PFSK-1 (cell line): ENCODE data around the gene DNAH14.

Source experiments
- FOXP2 ChIP-seq: optimal IDR thresholded peaks from 2 replicates; pipeline ENCODE3; 2011; ENCODE audit warnings: borderline replicate concordance, control low read depth, inconsistent platforms; ENCODE audit not compliant: insufficient read depth; ENCODE audit errors: extremely low read length, extremely low read depth
- POLR2AphosphoS5 ChIP-seq: IDR thresholded peaks from 2 replicates; pipeline ENCODE4 v1.6.1; 2012; ENCODE audit warnings: low read depth, mild to moderate bottlenecking, control low read depth, low read length, moderate library complexity
- SIN3A ChIP-seq: IDR thresholded peaks from 2 replicates; pipeline ENCODE4 v1.6.1; 2012; ENCODE audit warnings: mild to moderate bottlenecking, low read length, moderate library complexity, borderline replicate concordance; ENCODE audit not compliant: insufficient read depth
- TAF1 ChIP-seq: IDR thresholded peaks from 2 replicates; pipeline ENCODE4 v1.6.1; 2012; ENCODE audit warnings: low read length, control low read depth, borderline replicate concordance; ENCODE audit not compliant: insufficient read depth
- TF ChIP-seq, protein P1 (sequence below), 2 experiments: IDR thresholded peaks; 2 replicates each; pipeline versions ENCODE4 v1.6.1 to v1.8.0; 2011 to 2012; ENCODE audit warnings: low read depth in 2 of 2, low read length in 2 of 2, control low read depth in 1 of 2, inconsistent platforms in 1 of 2, mild to moderate bottlenecking in 1 of 2, moderate library complexity in 1 of 2; ENCODE audit not compliant: insufficient read depth in 1 of 2

DNAH14 gene

DNA sequence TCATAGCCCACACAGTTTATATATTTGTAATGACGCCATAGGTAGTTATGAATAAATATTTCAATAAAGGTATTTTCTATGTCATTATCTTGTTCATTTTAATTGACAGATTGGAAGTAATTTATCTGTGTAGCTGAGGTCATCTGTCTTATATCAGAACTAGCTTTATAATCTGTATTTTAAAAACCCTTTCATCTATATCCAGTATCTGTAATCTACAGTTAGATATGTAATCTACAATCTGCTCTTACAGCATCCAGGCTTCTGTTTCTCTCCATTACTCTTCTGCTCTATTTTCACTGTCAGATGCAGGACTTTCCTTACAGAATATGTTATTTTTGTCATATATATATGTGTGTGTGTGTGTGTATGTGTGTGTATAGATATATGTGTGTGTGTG, 360.8 kb downstream of the DNAH14 start:
- TF ChIP-seq POLR2AphosphoS5, result no peak
- no peak for TF ChIP-seq TAF1
- no peak for TF ChIP-seq SIN3A
- TF ChIP-seq, protein P1, sequence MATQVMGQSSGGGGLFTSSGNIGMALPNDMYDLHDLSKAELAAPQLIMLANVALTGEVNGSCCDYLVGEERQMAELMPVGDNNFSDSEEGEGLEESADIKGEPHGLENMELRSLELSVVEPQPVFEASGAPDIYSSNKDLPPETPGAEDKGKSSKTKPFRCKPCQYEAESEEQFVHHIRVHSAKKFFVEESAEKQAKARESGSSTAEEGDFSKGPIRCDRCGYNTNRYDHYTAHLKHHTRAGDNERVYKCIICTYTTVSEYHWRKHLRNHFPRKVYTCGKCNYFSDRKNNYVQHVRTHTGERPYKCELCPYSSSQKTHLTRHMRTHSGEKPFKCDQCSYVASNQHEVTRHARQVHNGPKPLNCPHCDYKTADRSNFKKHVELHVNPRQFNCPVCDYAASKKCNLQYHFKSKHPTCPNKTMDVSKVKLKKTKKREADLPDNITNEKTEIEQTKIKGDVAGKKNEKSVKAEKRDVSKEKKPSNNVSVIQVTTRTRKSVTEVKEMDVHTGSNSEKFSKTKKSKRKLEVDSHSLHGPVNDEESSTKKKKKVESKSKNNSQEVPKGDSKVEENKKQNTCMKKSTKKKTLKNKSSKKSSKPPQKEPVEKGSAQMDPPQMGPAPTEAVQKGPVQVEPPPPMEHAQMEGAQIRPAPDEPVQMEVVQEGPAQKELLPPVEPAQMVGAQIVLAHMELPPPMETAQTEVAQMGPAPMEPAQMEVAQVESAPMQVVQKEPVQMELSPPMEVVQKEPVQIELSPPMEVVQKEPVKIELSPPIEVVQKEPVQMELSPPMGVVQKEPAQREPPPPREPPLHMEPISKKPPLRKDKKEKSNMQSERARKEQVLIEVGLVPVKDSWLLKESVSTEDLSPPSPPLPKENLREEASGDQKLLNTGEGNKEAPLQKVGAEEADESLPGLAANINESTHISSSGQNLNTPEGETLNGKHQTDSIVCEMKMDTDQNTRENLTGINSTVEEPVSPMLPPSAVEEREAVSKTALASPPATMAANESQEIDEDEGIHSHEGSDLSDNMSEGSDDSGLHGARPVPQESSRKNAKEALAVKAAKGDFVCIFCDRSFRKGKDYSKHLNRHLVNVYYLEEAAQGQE (IDR thresholded peaks at IDR 0.05; ENCODE audit: insufficient read depth in 1 of 2, low read depth in 2 of 2, low read length in 2 of 2), result no peak
- no peak for TF ChIP-seq FOXP2

DNA sequence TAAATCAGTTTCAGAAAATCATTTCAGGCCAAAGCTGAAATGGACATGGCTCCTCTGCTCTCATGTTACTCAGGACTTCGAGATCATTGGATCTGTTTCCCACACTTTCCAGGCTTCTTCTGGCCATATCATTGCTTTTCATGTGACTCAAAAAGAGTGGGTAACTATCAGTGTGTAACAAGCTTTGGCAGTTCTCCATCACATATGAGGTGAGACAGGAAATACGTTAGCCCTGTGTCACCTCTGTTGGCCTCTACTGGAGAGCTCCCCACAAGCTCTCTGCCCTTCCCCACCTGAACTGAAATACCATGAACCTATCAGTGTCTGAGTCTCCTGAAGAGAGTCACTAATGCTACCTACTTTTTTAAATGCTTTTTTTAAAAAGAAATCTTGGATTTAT, 370.1 kb downstream of the DNAH14 start:
- TF ChIP-seq POLR2AphosphoS5 (no peak), FOXP2 (no peak), TAF1 (no peak), SIN3A (no peak)
- TF ChIP-seq, protein P1 (IDR thresholded peaks at IDR 0.05; ENCODE audit: insufficient read depth in 1 of 2, low read depth in 2 of 2, low read length in 2 of 2), result no peak

DNA sequence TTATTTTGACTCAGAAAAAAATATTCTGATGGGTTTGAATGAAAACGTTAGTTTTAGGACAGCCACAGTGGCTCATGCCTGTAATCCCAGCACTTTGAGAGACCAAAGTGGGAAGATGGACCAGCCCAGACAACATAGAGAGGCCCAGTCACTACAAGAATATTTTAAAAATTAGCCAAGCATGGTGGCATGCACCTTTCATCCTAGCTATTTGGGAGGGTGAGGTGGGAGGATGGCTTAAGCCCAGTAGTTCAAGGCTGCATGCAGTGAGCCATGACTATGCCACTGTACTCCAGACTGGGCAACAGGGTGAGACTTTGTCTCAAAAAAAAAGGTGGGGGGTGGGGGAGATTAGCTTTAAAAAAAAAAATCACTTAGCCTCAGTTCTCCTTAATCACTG, 370.9 kb downstream of the DNAH14 start:
- TF ChIP-seq SIN3A (no peak), TAF1 (no peak), POLR2AphosphoS5 (no peak), FOXP2 (no peak)
- TF ChIP-seq, protein P1 (IDR thresholded peaks at IDR 0.05; ENCODE audit: insufficient read depth in 1 of 2, low read depth in 2 of 2, low read length in 2 of 2), result no peak

DNA sequence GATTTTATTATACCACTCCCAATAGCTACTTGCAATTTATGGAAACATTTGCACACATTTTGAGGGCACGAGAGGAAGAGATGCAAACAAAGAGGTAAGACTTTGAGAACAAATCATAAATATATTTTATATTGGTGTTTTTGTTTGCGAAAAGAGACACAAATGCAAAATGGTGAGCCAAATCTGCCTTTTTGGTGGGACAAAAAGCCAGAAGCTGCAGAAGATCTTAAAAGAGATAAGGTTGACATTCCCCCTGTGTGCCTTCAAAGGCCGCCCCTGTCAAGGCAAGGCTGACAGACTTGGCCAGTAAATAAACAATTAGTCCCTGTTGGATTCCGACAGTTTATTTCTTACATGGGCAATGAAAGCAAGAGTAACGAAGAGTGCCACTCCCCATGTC, 375.5 kb downstream of the DNAH14 start:
- TF ChIP-seq FOXP2 (no peak), SIN3A (no peak), TAF1 (no peak), POLR2AphosphoS5 (no peak)
- TF ChIP-seq, protein P1 (IDR thresholded peaks at IDR 0.05; ENCODE audit: insufficient read depth in 1 of 2, low read depth in 2 of 2, low read length in 2 of 2), result no peak
